GM18868 (cell line): ENCODE results near the gene GSKIP.

Source experiments
- ATAC-seq: cut with Tn5 transposase; IDR thresholded peaks from one replicate; pipeline ENCODE4 v1.9.1; 2021; ENCODE audit warnings: mild to moderate bottlenecking, moderate library complexity; ENCODE audit not compliant: unreplicated experiment

Gene GSKIP

GRCh38 chr14:96416292-96416691 lies 53.0 kb downstream of the GSKIP start:
- no peak for ATAC-seq

DNA sequence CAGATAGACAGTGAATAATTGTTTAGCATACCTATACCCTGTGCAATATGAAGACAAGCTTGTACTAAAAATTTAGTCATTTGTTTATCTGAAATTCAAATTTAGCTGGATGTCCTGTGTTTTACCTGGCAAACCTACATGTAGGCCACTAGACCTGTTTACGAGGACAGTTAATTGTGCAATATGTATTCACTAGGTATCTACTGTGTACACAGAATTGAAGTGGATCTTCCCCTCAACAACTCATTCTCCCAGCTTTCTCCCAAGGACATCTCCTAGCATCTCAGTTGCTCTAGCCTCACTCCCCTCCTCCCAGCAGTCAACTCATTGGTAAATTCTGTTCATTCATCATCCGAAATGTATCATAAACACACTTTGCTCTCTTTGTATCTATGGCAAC lies 53.9 kb downstream of the GSKIP start:
- no peak for ATAC-seq

DNA sequence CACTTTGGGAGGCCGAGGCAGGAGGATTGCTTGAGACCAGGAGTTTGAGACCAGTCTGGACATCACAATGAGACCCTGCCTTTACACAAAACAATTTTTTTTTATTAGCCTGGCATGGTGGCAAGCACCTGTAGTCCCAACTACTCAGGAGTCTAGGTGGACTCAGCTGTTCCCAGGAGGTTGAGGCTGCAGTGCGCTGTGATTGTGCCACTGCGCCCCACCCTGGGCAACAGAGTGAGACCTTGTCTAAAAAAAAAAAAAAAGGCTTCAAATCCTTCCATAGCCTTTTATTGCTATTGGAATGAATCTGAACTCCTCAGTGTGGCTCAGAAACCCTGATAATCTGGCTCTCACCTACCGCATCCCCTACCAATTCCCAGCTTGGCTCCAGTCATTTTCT lies 54.7 kb downstream of the GSKIP start:
- no peak for ATAC-seq

GRCh38 chr14:96421236-96421635 lies 57.9 kb downstream of the GSKIP start:
- ATAC-seq: no peak

- no peak for ATAC-seq
Observed at GRCh38 chr14:96422992-96423391, 59.7 kb downstream of the GSKIP start.

DNA sequence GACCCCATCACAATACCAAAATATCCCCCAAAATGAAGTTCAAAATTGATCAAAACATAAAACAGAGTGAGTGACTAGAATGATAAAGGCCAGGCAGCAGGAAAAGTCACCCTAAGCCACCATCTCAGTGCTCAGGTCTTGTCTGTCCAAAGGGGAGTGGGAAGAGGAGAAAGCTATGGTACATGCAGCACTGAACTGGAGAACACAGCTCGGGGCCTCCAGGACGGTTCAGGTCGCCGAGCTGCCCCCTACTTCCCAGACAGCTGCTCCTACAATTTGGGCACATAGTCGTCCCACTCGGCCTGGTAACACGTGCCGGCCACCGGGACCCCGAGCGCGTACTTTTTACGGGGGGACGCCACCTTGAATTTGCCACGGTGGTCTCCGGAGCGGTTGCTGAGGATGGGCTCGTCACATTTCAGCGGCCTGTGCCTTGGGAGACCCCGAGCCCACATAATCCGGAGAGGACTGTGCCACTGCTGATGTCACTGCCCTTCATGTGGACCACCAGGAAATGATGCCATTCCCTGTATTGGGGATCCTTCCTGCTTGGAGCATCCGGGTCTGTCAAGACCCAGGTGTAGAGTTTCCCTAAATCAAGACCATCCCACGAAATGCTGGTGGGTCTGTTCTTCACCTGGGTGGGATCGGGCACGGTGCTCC lies 60.3 kb downstream of the GSKIP start:
- no peak for ATAC-seq

DNA sequence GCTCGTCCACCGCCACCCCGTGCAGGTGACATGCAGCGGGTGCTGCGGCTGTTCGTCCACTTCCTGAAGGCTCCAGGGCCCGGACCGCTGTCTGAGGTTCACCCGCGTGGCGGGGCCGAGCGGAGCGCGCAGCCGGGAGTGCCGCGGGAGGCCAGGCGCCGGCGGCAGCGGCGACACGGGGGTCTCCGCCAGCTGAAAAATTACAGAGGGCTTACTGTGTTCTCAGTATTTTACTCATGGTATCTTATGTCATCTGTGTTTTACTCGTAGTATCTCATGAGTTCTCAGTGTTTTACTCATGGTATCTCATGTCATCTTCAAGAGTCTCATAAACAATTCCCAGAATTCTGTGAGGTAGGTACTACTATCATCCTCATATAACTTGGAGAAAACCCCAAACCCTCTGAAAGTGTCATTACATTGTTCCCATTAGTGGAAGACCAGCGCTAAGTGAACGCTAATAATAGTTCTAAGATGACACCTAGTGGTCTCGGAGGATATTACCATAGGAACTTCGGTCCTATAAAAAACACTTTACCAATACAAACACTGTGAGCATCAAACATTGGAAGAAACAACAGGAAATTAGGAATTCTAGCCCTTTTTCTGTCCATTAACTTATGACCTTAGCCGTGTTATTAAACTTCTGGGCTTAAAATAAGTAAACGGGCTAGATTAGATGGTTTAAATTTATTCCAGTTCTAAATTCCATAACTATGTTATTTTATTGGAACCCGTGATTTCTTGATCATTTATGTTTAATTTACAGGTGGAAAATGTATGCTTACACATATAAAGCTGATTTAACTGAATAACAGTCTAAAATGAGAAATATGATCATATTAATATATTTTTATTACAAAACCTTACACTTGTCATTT lies 61.0 kb downstream of the GSKIP start:
- peak; percentile 81 for ATAC-seq

- no peak for ATAC-seq
Observed at GRCh38 chr14:96434040-96434439, 70.7 kb downstream of the GSKIP start.
